IMR-90 (cell line): ENCODE measurements around the gene GFER. TPM values are rescaled to one million over a fixed set of nuclear protein-coding genes. Genes with fewer than 3 reads are reported as not detected.

Source experiments
- ATAC-seq: fragments of 200-7000 bp; cut with Tn5 transposase; 2 replicates; pipeline ENCODE4 v1.9.1; 2020; ENCODE audit warnings: low read depth, mild to moderate bottlenecking, moderate library complexity
- Bru-seq: library from RNA; stranded (reverse); fragments of 400-500 nt; gene quantifications from one replicate; lab custom pipeline; 2021; lab: Mats Ljungman, UMichigan
- BruChase-seq, 2 experiments: library from RNA; stranded (reverse); fragments of 400-500 nt; gene quantifications; one replicate each; lab custom pipeline; 2021; lab: Mats Ljungman, UMichigan
- BruUV-seq: library from RNA; stranded (reverse); fragments of 400-500 nt; replicated peaks from 2 replicates; lab custom pipeline; 2021; lab: Mats Ljungman, UMichigan
- CTCF ChIA-PET: fragments of 300-600 bp; formaldehyde crosslinking; extraction: SDS; loops from one replicate; lab custom pipeline; 2021; ENCODE audit warnings: antibody characterized with exemption; lab: Yijun Ruan, JAX
- POLR2A ChIA-PET: fragments of 300-600 bp; sonication (Branson Sonifier 250); formaldehyde crosslinking; loops from one replicate; lab custom pipeline; 2022; ENCODE audit warnings: antibody characterized with exemption; ENCODE audit not compliant: unreplicated experiment; lab: Charles Lee
- DNase-seq: peaks from one replicate; pipeline ENCODE4 v3.0.0; 2013
- H2AFZ ChIP-seq: replicated peaks from 2 replicates; pipeline ENCODE3; 2013; ENCODE audit warnings: low read length, mild to moderate bottlenecking; ENCODE audit not compliant: poor library complexity
- H2AK5ac ChIP-seq: 2 replicates; pipeline ENCODE4 v1.6.1; 2013; ENCODE audit warnings: low read depth, low read length, inconsistent platforms
- H2AK9ac ChIP-seq: replicated peaks from 2 replicates; pipeline ENCODE3; 2013; ENCODE audit warnings: mild to moderate bottlenecking, low read depth, low read length, moderate library complexity; ENCODE audit not compliant: poor library complexity
- H2BK120ac ChIP-seq: 2 replicates; pipeline ENCODE4 v1.6.1; 2013; ENCODE audit warnings: low read depth, low read length, inconsistent platforms
- H2BK15ac ChIP-seq: 3 replicates; pipeline ENCODE4 v1.6.1; 2013; ENCODE audit warnings: low read depth, low read length, inconsistent platforms
- H2BK20ac ChIP-seq: 2 replicates; pipeline ENCODE4 v1.6.1; 2013; ENCODE audit warnings: low read depth, mild to moderate bottlenecking, inconsistent platforms, low read length, moderate library complexity
- H2BK5ac ChIP-seq: 2 replicates; pipeline ENCODE4 v1.6.1; 2013; ENCODE audit warnings: mild to moderate bottlenecking, low read depth, low read length, inconsistent platforms; ENCODE audit not compliant: poor library complexity, severe bottlenecking
- H3K14ac ChIP-seq: replicated peaks from 2 replicates; pipeline ENCODE4 v1.6.1; 2013; ENCODE audit warnings: low read depth, low read length, inconsistent platforms
- H3K18ac ChIP-seq: 2 replicates; pipeline ENCODE4 v1.6.1; 2013; ENCODE audit warnings: low read depth, low read length, control low read depth
- H3K23ac ChIP-seq: 2 replicates; pipeline ENCODE4 v1.6.1; 2013; ENCODE audit warnings: low read depth, low read length, inconsistent platforms
- H3K27ac ChIP-seq: 2 replicates; pipeline ENCODE4 v1.5.1; 2013; ENCODE audit warnings: mild to moderate bottlenecking, control low read depth, low read length; ENCODE audit not compliant: insufficient read depth
- H3K27me3 ChIP-seq: 2 replicates; pipeline ENCODE4 v1.6.1; 2013; ENCODE audit warnings: low read length; ENCODE audit not compliant: control insufficient read depth, insufficient read depth
- H3K36me3 ChIP-seq: 2 replicates; pipeline ENCODE4 v1.6.1; 2013; ENCODE audit warnings: low read length, mixed read lengths; ENCODE audit not compliant: control insufficient read depth, insufficient read depth
- H3K4ac ChIP-seq: 2 replicates; pipeline ENCODE4 v1.6.1; 2013; ENCODE audit warnings: low read depth, low read length, inconsistent platforms
- H3K4me1 ChIP-seq: 2 replicates; pipeline ENCODE4 v1.6.1; 2013; ENCODE audit warnings: low read length, mixed read lengths; ENCODE audit not compliant: control insufficient read depth, insufficient read depth
- H3K4me2 ChIP-seq: 2 replicates; pipeline ENCODE4 v1.6.1; 2013; ENCODE audit warnings: low read depth, mild to moderate bottlenecking, control low read depth, low read length, moderate library complexity
- H3K4me3 ChIP-seq: 2 replicates; pipeline ENCODE4 v1.5.1; 2013; ENCODE audit warnings: low read depth, mild to moderate bottlenecking, control low read depth, low read length, moderate library complexity; ENCODE audit not compliant: insufficient read depth
- H3K56ac ChIP-seq: 2 replicates; pipeline ENCODE4 v1.6.1; 2013; ENCODE audit warnings: low read length, inconsistent platforms; ENCODE audit not compliant: insufficient read depth; ENCODE audit errors: extremely low read depth
- H3K79me1 ChIP-seq, 2 experiments: 2 replicates each; pipeline ENCODE4 v1.6.1; 2013; ENCODE audit warnings: low read length in 2 of 2, inconsistent platforms in 1 of 2, low read depth in 1 of 2
- H3K9ac ChIP-seq: 2 replicates; pipeline ENCODE4 v1.6.1; 2013; ENCODE audit warnings: low read depth, low read length, control low read depth
- H3K9me1 ChIP-seq: 2 replicates; pipeline ENCODE4 v1.6.1; 2013; ENCODE audit warnings: low read length, inconsistent platforms; ENCODE audit not compliant: insufficient read depth
- H3K9me3 ChIP-seq: 2 replicates; pipeline ENCODE4 v1.6.1; 2013; ENCODE audit warnings: low read length; ENCODE audit not compliant: control insufficient read depth, insufficient read depth
- H4K20me1 ChIP-seq: 2 replicates; pipeline ENCODE4 v1.6.1; 2013; ENCODE audit warnings: low read length, inconsistent platforms; ENCODE audit not compliant: insufficient read depth
- H4K5ac ChIP-seq: 2 replicates; pipeline ENCODE4 v1.6.1; 2013; ENCODE audit warnings: mild to moderate bottlenecking, low read depth, low read length, control low read depth
- H4K8ac ChIP-seq, 2 experiments: 2 replicates each; pipeline ENCODE4 v1.6.1; 2013; ENCODE audit warnings: low read depth in 2 of 2, low read length in 2 of 2, control low read depth in 1 of 2, inconsistent platforms in 1 of 2
- H4K91ac ChIP-seq: 2 replicates; pipeline ENCODE4 v1.6.1; 2013; ENCODE audit warnings: low read depth, low read length, inconsistent platforms; ENCODE audit not compliant: insufficient read depth
- BHLHE40 ChIP-seq: fragments of 150-350 bp; IDR thresholded peaks from 2 replicates; pipeline ENCODE4 v1.6.1; 2016; ENCODE audit warnings: mild to moderate bottlenecking, low read depth, low read length
- CEBPB ChIP-seq: IDR thresholded peaks from 2 replicates; pipeline ENCODE4 v1.6.1; 2012; ENCODE audit warnings: low read depth, low read length, improper control_type of control experiment
- CHD1 ChIP-seq: IDR thresholded peaks from 2 replicates; pipeline ENCODE4 v1.6.1; 2012; ENCODE audit warnings: low read depth, low read length, improper control_type of control experiment
- MAFK ChIP-seq: IDR thresholded peaks from 2 replicates; pipeline ENCODE4 v1.6.1; 2012; ENCODE audit warnings: low read depth, low read length, improper control_type of control experiment
- MAZ ChIP-seq: IDR thresholded peaks from 2 replicates; pipeline ENCODE4 v1.6.1; 2012; ENCODE audit warnings: low read depth, mild to moderate bottlenecking, low read length, improper control_type of control experiment, moderate library complexity, borderline replicate concordance
- MXI1 ChIP-seq: IDR thresholded peaks from 2 replicates; pipeline ENCODE4 v1.6.1; 2012; ENCODE audit warnings: low read depth, mild to moderate bottlenecking, low read length, moderate library complexity, borderline replicate concordance
- NFE2L2 ChIP-seq: fragments of 150-350 bp; IDR thresholded peaks from 2 replicates; pipeline ENCODE4 v1.6.1; 2016; ENCODE audit warnings: low read depth, mild to moderate bottlenecking, low read length
- POLR2A ChIP-seq: IDR thresholded peaks from 2 replicates; pipeline ENCODE4 v1.6.1; 2012; ENCODE audit warnings: mild to moderate bottlenecking, low read depth, low read length
- RAD21 ChIP-seq: IDR thresholded peaks from 2 replicates; pipeline ENCODE4 v1.6.1; 2012; ENCODE audit warnings: low read length, improper control_type of control experiment
- RCOR1 ChIP-seq: IDR thresholded peaks from 2 replicates; pipeline ENCODE4 v1.6.1; 2012; ENCODE audit warnings: mild to moderate bottlenecking, low read length, improper control_type of control experiment; ENCODE audit not compliant: insufficient replicate concordance
- RFX5 ChIP-seq: IDR thresholded peaks from 2 replicates; pipeline ENCODE4 v1.8.0; 2012; ENCODE audit warnings: low read depth, mild to moderate bottlenecking, low read length, moderate library complexity
- WGBS, 2 experiments: methylation state at CpG; one replicate each; pipeline versions ENCODE4 v1.1.5 to v1.1.7; 2013; ENCODE audit warnings: missing lambda C conversion rate in 2 of 2; ENCODE audit not compliant: insufficient read length in 1 of 2; ENCODE audit errors: extremely low coverage in 2 of 2; 5-methylcytosine and 5-hydroxymethylcytosine counted together
- dilution Hi-C: fragments of 300-500 bp; cut with HindIII; formaldehyde crosslinking; loops from one replicate; pipeline ENCODE4 v1.14.3; 2018; ENCODE audit warnings: low sequenced_read_pairs; ENCODE audit not compliant: unreplicated experiment
- in situ Hi-C: fragments of 300-500 bp; cut with MboI; formaldehyde crosslinking; loops from 3 replicates; pipeline ENCODE4 v1.14.3; 2019; ENCODE audit warnings: low sequenced_read_pairs, inconsistent platforms, mixed read lengths
- intact Hi-C: fragments of 100-400 bp; cut with micrococcal nuclease; formaldehyde crosslinking; loops from 2 replicates; pipeline ENCODE4 v1.10.0; 2022
- long read RNA-seq: library from polyadenylated mRNA; unstranded; transcript quantifications from one replicate; pipeline ENCODE4 v2.0.0, GENCODE V29; 2021; ENCODE audit not compliant: unreplicated experiment
- polyA plus RNA-seq, 3 experiments: library from polyadenylated mRNA; depleted of rRNA; stranded (reverse); fragments of >200 nt; gene quantifications; 2 replicates each; pipeline ENCODE4 v1.2.3, GENCODE V29; 2012; ENCODE audit warnings: low replicate concordance in 1 of 3
- total RNA-seq: library from RNA; depleted of rRNA; stranded (reverse); fragments of >200 nt; gene quantifications from 2 replicates; pipeline ENCODE4 v1.2.3, GENCODE V29; 2012; rRNA removed
- TF ChIP-seq, protein P1 (sequence below): conservative IDR thresholded peaks from 2 replicates; pipeline ENCODE4 v1.5.1; 2012; ENCODE audit warnings: mild to moderate bottlenecking, low read depth, low read length, improper control_type of control experiment
- TF ChIP-seq, protein P2 (sequence below): fragments of 150-350 bp; IDR thresholded peaks from 2 replicates; pipeline ENCODE4 v1.6.1; 2017; ENCODE audit warnings: mild to moderate bottlenecking, antibody characterized with exemption, low read length, low read depth

GFER gene
- total RNA-seq (6.8 and 8.6 TPM in 2 replicates), polyA plus RNA-seq (2012; rRNA removed) (19.8 and 28.0 TPM in 2 replicates), Bru-seq, nascent RNA (percentile 54 among the genes with signal in this experiment), BruChase-seq, experiment 1, labeled RNA remaining after a 6-hour chase (percentile 66 among the genes with signal in this experiment), BruChase-seq, experiment 2, labeled RNA remaining after a 2-hour chase (percentile 65 among the genes with signal in this experiment)
- 10.4 and 16.3 TPM in 2 replicates for polyA plus RNA-seq (2012; cell fraction: cytosol; rRNA removed)
- polyA plus RNA-seq (2012; cell fraction: nucleus; rRNA removed; ENCODE audit: low replicate concordance), result 12.8 and 25.0 TPM in 2 replicates
- long read RNA-seq, transcript GFER-201 (3 exons, 2,345 nt), result major isoform, 15 of 20 reads
- long read RNA-seq, partial matches to known transcripts, result 0 of 20 reads
- long read RNA-seq, other reads (novel, unspliced or antisense), result 1 of 20 reads

DNA sequence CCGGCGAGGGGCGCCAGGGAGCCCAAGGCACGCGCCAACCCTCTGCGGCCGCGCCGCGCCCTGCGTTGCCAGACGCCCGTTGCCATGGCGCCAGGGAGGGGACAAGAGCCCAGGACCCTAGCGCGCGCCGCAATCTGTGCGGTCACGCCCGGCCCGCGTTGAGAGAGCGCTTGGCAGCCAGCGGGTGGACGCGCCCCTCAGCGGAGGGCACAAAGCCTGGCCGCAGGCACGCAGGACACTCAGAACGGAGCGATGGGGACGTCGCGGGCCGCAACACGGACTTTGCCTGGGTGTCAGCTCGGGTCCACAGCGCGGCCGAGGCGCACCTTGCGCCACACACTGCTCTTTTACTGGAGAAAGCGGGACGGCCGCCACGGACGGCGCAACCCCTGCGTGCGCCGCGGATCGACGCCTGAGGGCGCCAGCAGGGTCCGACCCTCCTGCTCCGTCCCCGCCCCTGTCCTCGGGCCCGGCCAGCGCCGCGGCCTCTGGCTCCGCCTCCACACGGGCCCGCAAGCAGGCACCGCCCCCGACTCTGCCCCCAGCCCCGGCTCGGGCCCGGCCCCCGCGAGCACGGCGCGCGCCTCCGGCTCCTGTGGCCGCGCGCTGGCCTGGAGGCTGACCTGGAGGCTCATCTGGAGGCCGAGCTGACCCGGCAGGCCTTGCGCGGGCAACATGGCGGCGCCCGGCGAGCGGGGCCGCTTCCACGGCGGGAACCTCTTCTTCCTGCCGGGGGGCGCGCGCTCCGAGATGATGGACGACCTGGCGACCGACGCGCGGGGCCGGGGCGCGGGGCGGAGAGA lies at the start of gene GFER:
Gene GFER (plus strand): TSS at position 650 of the 803 bp plus-strand sequence. CDS start 26 bp downstream, at position 676.
- WGBS, 2 experiments, result 1% methylated on average over 69 of the region's 109 CpGs; no CpG with 5 or more reads in 1 of the 2 experiments
- H3K27ac ChIP-seq, result peak within 1 kb of the TSS; percentile 30
- TF ChIP-seq CEBPB (peak; percentile 42; the same call in 1 of the 2 replicates), NFE2L2 (no peak), BHLHE40 (peak; percentile 61), MAFK (no peak), RFX5 (no peak), MXI1 (no peak; the same call in 1 of the 2 replicates), RCOR1 (no peak), CHD1 (no peak), POLR2A (peak; percentile 75), MAZ (peak; percentile 93; the same call in 1 of the 2 replicates), RAD21 (peak; percentile 7; the same call in 1 of the 2 replicates)
- TF ChIP-seq, protein P1, sequence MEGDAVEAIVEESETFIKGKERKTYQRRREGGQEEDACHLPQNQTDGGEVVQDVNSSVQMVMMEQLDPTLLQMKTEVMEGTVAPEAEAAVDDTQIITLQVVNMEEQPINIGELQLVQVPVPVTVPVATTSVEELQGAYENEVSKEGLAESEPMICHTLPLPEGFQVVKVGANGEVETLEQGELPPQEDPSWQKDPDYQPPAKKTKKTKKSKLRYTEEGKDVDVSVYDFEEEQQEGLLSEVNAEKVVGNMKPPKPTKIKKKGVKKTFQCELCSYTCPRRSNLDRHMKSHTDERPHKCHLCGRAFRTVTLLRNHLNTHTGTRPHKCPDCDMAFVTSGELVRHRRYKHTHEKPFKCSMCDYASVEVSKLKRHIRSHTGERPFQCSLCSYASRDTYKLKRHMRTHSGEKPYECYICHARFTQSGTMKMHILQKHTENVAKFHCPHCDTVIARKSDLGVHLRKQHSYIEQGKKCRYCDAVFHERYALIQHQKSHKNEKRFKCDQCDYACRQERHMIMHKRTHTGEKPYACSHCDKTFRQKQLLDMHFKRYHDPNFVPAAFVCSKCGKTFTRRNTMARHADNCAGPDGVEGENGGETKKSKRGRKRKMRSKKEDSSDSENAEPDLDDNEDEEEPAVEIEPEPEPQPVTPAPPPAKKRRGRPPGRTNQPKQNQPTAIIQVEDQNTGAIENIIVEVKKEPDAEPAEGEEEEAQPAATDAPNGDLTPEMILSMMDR, result peak; percentile 54
- TF ChIP-seq, protein P2, sequence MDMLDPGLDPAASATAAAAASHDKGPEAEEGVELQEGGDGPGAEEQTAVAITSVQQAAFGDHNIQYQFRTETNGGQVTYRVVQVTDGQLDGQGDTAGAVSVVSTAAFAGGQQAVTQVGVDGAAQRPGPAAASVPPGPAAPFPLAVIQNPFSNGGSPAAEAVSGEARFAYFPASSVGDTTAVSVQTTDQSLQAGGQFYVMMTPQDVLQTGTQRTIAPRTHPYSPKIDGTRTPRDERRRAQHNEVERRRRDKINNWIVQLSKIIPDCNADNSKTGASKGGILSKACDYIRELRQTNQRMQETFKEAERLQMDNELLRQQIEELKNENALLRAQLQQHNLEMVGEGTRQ, result no peak

More for the DNA sequence above, at the start of gene GFER:
- Histone ChIP-seq H2AK5ac (peak within 1 kb of the TSS; percentile 34), H2AK9ac (peak within 1 kb of the TSS; percentile 95), H3K9me3 (no peaks in the 10 kb centered on the region), H2BK15ac (no peak within 1 kb of the TSS), H3K4me1 (peaks cover 8% of the 10 kb centered on the region), H3K4me2 (peak within 1 kb of the TSS; percentile 92), H3K9me1 (peaks cover 9% of the 10 kb centered on the region), H2AFZ (peak within 1 kb of the TSS; percentile 94), H3K79me1 (peaks cover 21 to 29% of the 10 kb centered on the region in 2 experiments), H2BK5ac (peak within 1 kb of the TSS; percentile 14), H3K9ac (peak within 1 kb of the TSS; percentile 71), H3K14ac (peak within 1 kb of the TSS; percentile 85), H3K18ac (no peak within 1 kb of the TSS), H3K4ac (peak within 1 kb of the TSS; percentile 30), H4K5ac (peak within 1 kb of the TSS; percentile 22; the same call in 1 of the 2 replicates), H3K56ac (peak within 1 kb of the TSS; percentile 65), H4K8ac (peak within 1 kb of the TSS; percentile 29 to 54; a peak in 3 of 4 replicates), H2BK120ac (no peak within 1 kb of the TSS), H2BK20ac (no peak within 1 kb of the TSS), H3K4me3 (peak within 1 kb of the TSS; percentile 76), H3K23ac (peak within 1 kb of the TSS; percentile 89), H3K36me3 (peaks cover 19% of the 10 kb centered on the region), H4K20me1 (no peaks in the 10 kb centered on the region; the same call in none of the 2 replicates), H4K91ac (peak within 1 kb of the TSS; percentile 39), H3K27me3 (peaks cover 31% of the 10 kb centered on the region; the same call in 1 of the 2 replicates)
- intact Hi-C loops, result no loop called here
- BruUV-seq, result no TSS peak
- CTCF ChIA-PET, result interaction anchor here (0.8 kb wide), 1 partner anchor 20 kb away, joined by 3 read pairs; no protein-coding TSS in a partner anchor
- in situ Hi-C loops, result no loop called here
- POLR2A ChIA-PET, result no interaction called here
- dilution Hi-C loops, result no loop called here
- ATAC-seq (peak; percentile 97), DNase-seq (peak; percentile 93)
